GM12878 (cell line): ENCODE measurements around the gene CCDC24. TPM values are rescaled to one million over a fixed set of nuclear protein-coding genes. Genes with fewer than 3 reads are reported as not detected.

ENCODE experiments used
- ATAC-seq: fragments of 200-7000 bp; cut with Tn5 transposase; 3 replicates; pipeline ENCODE4 v1.9.1; 2020; ENCODE audit warnings: mild to moderate bottlenecking, moderate library complexity
- BruUV-seq: library from RNA; stranded (reverse); fragments of 400-500 nt; replicated peaks from 2 replicates; lab custom pipeline; 2021; lab: Mats Ljungman, UMichigan
- CTCF ChIA-PET: fragments of 300-600 bp; sonication (Branson Sonifier 250); formaldehyde crosslinking; extraction: SDS; loops from one replicate; lab custom pipeline; 2021; ENCODE audit warnings: inconsistent platforms; lab: Yijun Ruan, JAX
- POLR2A ChIA-PET: fragments of 350-600 bp; formaldehyde crosslinking; extraction: SDS; loops from one replicate; lab custom pipeline; 2021; ENCODE audit warnings: inconsistent platforms; lab: Charles Lee
- RAD21 ChIA-PET: fragments of 300-600 bp; sonication (Branson Sonifier 250); formaldehyde crosslinking; loops from one replicate; lab custom pipeline; 2023; ENCODE audit warnings: antibody characterized with exemption; ENCODE audit not compliant: unreplicated experiment; lab: Charles Lee
- SMC1A ChIA-PET: fragments of 300-600 bp; sonication (Branson Sonifier 250); formaldehyde crosslinking; loops from one replicate; lab custom pipeline; 2023; ENCODE audit not compliant: unreplicated experiment, uncharacterized antibody; lab: Charles Lee
- DNase-seq: peaks from one replicate; pipeline ENCODE4 v3.0.0-alpha.2; 2011; ENCODE audit warnings: low read depth, low spot score
- FAIRE-seq: peaks from 3 replicates; lab custom pipeline; 2011; peaks lifted over from hg19 to GRCh38; lab: Jason Lieb, UNC
- H2AFZ ChIP-seq: 2 replicates; pipeline ENCODE4 v1.6.0; 2011; ENCODE audit warnings: low read depth, low read length, control low read depth; ENCODE audit not compliant: control insufficient read depth
- H3K27ac ChIP-seq: 2 replicates; pipeline ENCODE4 v1.5.1; 2011; ENCODE audit warnings: control low read depth; ENCODE audit not compliant: control insufficient read depth, insufficient read depth
- H3K27me3 ChIP-seq, 2 experiments: replicated peaks in 1 of 2; 2 replicates each; pipeline versions ENCODE4 v1.6.0 to v1.6.1; 2011; ENCODE audit warnings: low read length in 1 of 2; ENCODE audit not compliant: control insufficient read depth in 2 of 2, insufficient read depth in 2 of 2
- H3K36me3 ChIP-seq, 2 experiments: 2 replicates each; pipeline ENCODE4 v1.5.1; 2011; ENCODE audit warnings: low read length in 1 of 2; ENCODE audit not compliant: control insufficient read depth in 2 of 2, insufficient read depth in 2 of 2
- H3K4me1 ChIP-seq: 2 replicates; pipeline ENCODE4 v1.6.1; 2011; ENCODE audit warnings: mild to moderate bottlenecking, low read length, moderate library complexity, mixed read lengths; ENCODE audit not compliant: control insufficient read depth, insufficient read depth
- H3K4me2 ChIP-seq: 2 replicates; pipeline ENCODE4 v1.6.0; 2011; ENCODE audit warnings: control low read depth; ENCODE audit not compliant: control insufficient read depth, insufficient read depth
- H3K4me3 ChIP-seq: fragments of 200-600 bp; sonication (generic); 2 replicates; pipeline ENCODE4 v1.5.1; 2016
- H3K79me2 ChIP-seq: 2 replicates; pipeline ENCODE4 v1.6.0; 2011; ENCODE audit warnings: low read length; ENCODE audit not compliant: control insufficient read depth, insufficient read depth
- H3K9ac ChIP-seq: 2 replicates; pipeline ENCODE4 v1.8.0; 2011; ENCODE audit warnings: low read length, control low read depth, mixed read lengths; ENCODE audit not compliant: control insufficient read depth, insufficient read depth
- H3K9me3 ChIP-seq: replicated peaks from 3 replicates; pipeline ENCODE4 v1.5.1; 2011; ENCODE audit warnings: mild to moderate bottlenecking, low read length; ENCODE audit not compliant: control insufficient read depth, insufficient read depth
- H4K20me1 ChIP-seq: 2 replicates; pipeline ENCODE4 v1.6.0; 2011; ENCODE audit not compliant: control insufficient read depth, insufficient read depth
- BACH1 ChIP-seq: fragments of 450-650 bp; IDR thresholded peaks from 2 replicates; pipeline ENCODE4 v1.6.1; 2017; ENCODE audit warnings: mild to moderate bottlenecking, borderline replicate concordance
- BCL11A ChIP-seq: IDR thresholded peaks from 2 replicates; pipeline ENCODE4 v1.6.1; 2011; ENCODE audit warnings: low read depth, low read length
- FOXM1 ChIP-seq: IDR thresholded peaks from 2 replicates; pipeline ENCODE4 v1.6.1; 2012; ENCODE audit warnings: low read depth, mild to moderate bottlenecking, inconsistent platforms, low read length, moderate library complexity
- HDAC2 ChIP-seq: fragments of 200-600 bp; sonication (generic); IDR thresholded peaks from 2 replicates; pipeline ENCODE4 v1.6.1; 2017
- MEF2A ChIP-seq: IDR thresholded peaks from 2 replicates; pipeline ENCODE4 v1.6.1; 2011; ENCODE audit warnings: low read depth, mild to moderate bottlenecking, low read length, moderate library complexity; ENCODE audit not compliant: insufficient read depth
- PAX5 ChIP-seq: IDR thresholded peaks from 2 replicates; pipeline ENCODE4 v1.6.1; 2011; ENCODE audit warnings: low read depth, low read length, borderline replicate concordance
- PML ChIP-seq: IDR thresholded peaks from 2 replicates; pipeline ENCODE4 v1.6.1; 2012; ENCODE audit warnings: low read length, inconsistent platforms
- SMC3 ChIP-seq: IDR thresholded peaks from 2 replicates; pipeline ENCODE4 v1.6.1; 2011; ENCODE audit warnings: low read length, improper control_type of control experiment, borderline replicate concordance
- WGBS: methylation state at CpG from one replicate; pipeline ENCODE4 v1.1.6; 2016; ENCODE audit warnings: low lambda C conversion rate; ENCODE audit not compliant: insufficient replicate concordance, insufficient coverage; ENCODE audit errors: missing lambda C conversion rate; 5-methylcytosine and 5-hydroxymethylcytosine counted together
- in situ Hi-C: fragments of 300-500 bp; cut with MboI; formaldehyde crosslinking; loops from 9 replicates; pipeline ENCODE4 v1.14.3; 2018; ENCODE audit warnings: mixed read lengths
- intact Hi-C: fragments of 100-400 bp; cut with micrococcal nuclease; formaldehyde crosslinking; loops from one replicate; pipeline ENCODE4 v1.14.2; 2022; ENCODE audit not compliant: unreplicated experiment
- polyA plus RNA-seq, 11 experiments: library from polyadenylated mRNA; depleted of rRNA in 4 of 11; unstranded in 6 of 11; stranded (reverse) in 5 of 11; fragments of >200 nt; fragmentation: Nextera tagmentation in 4 of 11; fragmentation: Illumina TruSeq in 1 of 11; extraction: Ambion mirVana in 4 of 11; extraction: Trizol in 1 of 11; gene quantifications; 1 replicate in 1 of 11; 2 replicates in 10 of 11; pipeline versions ENCODE4 v1.2.1 to v1.2.3, GENCODE V29; 2011 to 2016; ENCODE audit warnings: inconsistent platforms in 2 of 11, missing spikeins in 2 of 11, low read depth in 1 of 11
- total RNA-seq, 4 experiments: library from RNA; depleted of rRNA in 3 of 4; stranded (reverse); fragments of >200 nt in 3 of 4; fragmentation: Illumina TruSeq in 1 of 4; extraction: Trizol in 1 of 4; gene quantifications; 2 replicates each; pipeline versions ENCODE4 v1.2.1 to v1.2.3, GENCODE V29; 2013 to 2021
- TF ChIP-seq, protein P1 (sequence below): fragments of 450-650 bp; IDR thresholded peaks from 2 replicates; pipeline ENCODE4 v1.6.1; 2017; ENCODE audit warnings: antibody characterized with exemption, mild to moderate bottlenecking, moderate library complexity
- TF ChIP-seq, protein P2 (sequence below): fragments of 450-650 bp; IDR thresholded peaks from 2 replicates; pipeline ENCODE4 v1.6.1; 2016; ENCODE audit warnings: mild to moderate bottlenecking

The CCDC24 gene
- total and polyA plus RNA-seq, 10 of the 15 experiments (the other 5 are each of a cell fraction or from before 2014, with no cell fraction given), result 0.18 to 3.1 (median 1.6) TPM; not detected in 1

DNA sequence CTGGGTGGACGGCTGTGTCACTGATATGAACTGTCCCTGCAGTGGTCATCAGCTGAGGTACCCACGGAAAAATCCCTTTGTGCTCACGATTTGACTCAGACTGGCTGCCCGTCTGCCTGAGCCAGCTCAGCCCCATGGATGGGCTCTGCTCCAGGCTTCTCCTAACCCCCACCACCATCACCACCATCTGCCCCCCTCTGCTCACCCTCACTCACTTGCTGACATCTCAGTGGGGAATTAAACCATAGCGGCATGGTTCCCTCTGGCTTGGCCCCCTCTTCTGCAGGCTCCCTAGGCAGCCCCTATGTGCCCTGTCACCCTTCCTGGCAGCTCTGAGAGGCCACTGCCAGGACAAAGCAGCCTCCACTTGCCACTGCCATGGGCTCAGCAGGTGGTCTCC, 22.6 kb downstream of the CCDC24 start:
- H2AFZ ChIP-seq, result no peak overlapping the region
- H3K9me3 ChIP-seq, result no peaks in the 10 kb centered on the region
- SMC1A ChIA-PET, result interaction anchor here (0.6 to 1.7 kb wide), 2 partner anchors 9 to 32 kb away, joined by 3 to 5 read pairs; no protein-coding TSS in a partner anchor
- DNase-seq, result no peak
- intact Hi-C loops (no loop called here), in situ Hi-C loops (no loop called here)
- RAD21 ChIA-PET, result interaction anchor here (1.9 kb wide), 1 partner anchor 23 kb away, joined by 5 read pairs; no protein-coding TSS in a partner anchor
- no peaks in the 10 kb centered on the region for H3K79me2 ChIP-seq
- H3K4me1 ChIP-seq, result no peaks in the 10 kb centered on the region
- H3K36me3 ChIP-seq, result no peaks in the 10 kb centered on the region
- no peak for FAIRE-seq
- BruUV-seq, result no TSS peak
- no peak overlapping the region for H3K4me2 ChIP-seq
- H4K20me1 ChIP-seq, result no peaks in the 10 kb centered on the region
- ATAC-seq, result no peak; the same call in 2 of the 3 replicates
- CTCF ChIA-PET, result interaction anchor here (1.1 to 2.3 kb wide), 3 partner anchors 8 to 79 kb away, joined by 4 to 15 read pairs (median 5); no protein-coding TSS in a partner anchor
- H3K27ac ChIP-seq, result no peak overlapping the region
- H3K4me3 ChIP-seq, result no peak overlapping the region
- no peak for TF ChIP-seq FOXM1
- TF ChIP-seq, protein P1, sequence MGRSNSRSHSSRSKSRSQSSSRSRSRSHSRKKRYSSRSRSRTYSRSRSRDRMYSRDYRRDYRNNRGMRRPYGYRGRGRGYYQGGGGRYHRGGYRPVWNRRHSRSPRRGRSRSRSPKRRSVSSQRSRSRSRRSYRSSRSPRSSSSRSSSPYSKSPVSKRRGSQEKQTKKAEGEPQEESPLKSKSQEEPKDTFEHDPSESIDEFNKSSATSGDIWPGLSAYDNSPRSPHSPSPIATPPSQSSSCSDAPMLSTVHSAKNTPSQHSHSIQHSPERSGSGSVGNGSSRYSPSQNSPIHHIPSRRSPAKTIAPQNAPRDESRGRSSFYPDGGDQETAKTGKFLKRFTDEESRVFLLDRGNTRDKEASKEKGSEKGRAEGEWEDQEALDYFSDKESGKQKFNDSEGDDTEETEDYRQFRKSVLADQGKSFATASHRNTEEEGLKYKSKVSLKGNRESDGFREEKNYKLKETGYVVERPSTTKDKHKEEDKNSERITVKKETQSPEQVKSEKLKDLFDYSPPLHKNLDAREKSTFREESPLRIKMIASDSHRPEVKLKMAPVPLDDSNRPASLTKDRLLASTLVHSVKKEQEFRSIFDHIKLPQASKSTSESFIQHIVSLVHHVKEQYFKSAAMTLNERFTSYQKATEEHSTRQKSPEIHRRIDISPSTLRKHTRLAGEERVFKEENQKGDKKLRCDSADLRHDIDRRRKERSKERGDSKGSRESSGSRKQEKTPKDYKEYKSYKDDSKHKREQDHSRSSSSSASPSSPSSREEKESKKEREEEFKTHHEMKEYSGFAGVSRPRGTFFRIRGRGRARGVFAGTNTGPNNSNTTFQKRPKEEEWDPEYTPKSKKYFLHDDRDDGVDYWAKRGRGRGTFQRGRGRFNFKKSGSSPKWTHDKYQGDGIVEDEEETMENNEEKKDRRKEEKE, result no peak
- TF ChIP-seq PML, result no peak
- TF ChIP-seq, protein P2, sequence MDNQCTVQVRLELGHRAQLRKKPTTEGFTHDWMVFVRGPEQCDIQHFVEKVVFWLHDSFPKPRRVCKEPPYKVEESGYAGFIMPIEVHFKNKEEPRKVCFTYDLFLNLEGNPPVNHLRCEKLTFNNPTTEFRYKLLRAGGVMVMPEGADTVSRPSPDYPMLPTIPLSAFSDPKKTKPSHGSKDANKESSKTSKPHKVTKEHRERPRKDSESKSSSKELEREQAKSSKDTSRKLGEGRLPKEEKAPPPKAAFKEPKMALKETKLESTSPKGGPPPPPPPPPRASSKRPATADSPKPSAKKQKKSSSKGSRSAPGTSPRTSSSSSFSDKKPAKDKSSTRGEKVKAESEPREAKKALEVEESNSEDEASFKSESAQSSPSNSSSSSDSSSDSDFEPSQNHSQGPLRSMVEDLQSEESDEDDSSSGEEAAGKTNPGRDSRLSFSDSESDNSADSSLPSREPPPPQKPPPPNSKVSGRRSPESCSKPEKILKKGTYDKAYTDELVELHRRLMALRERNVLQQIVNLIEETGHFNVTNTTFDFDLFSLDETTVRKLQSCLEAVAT, result no peak
- no peak for TF ChIP-seq BACH1
- no peak for TF ChIP-seq BCL11A
- TF ChIP-seq MEF2A, result no peak
- TF ChIP-seq HDAC2, result no peak
- no peak for TF ChIP-seq PAX5
- TF ChIP-seq SMC3, result no peak
- H3K9ac ChIP-seq, result no peak overlapping the region
- no peaks in the 10 kb centered on the region; a peak in 1 of 4 replicates for H3K27me3 ChIP-seq
- 26% methylated on average over 5 of the region's 5 CpGs for WGBS
- POLR2A ChIA-PET, result no interaction called here
